A549 (cell line): ENCODE data around the gene RNF215. TPM values are rescaled to one million over a fixed set of nuclear protein-coding genes. Genes with fewer than 3 reads are reported as not detected.

Experiments
- ATAC-seq, 2 experiments: fragments of 200-7000 bp in 1 of 2; fragments of >200 bp in 1 of 2; cut with Nextera tagmentation in 1 of 2; cut with Tn5 transposase in 1 of 2; 3 replicates each; pipeline versions ENCODE4 v1.8.0 to v1.9.1; 2018 to 2020; ENCODE audit warnings: mild to moderate bottlenecking in 1 of 2, moderate library complexity in 1 of 2
- CTCF ChIA-PET: fragments of 300-600 bp; sonication (Branson Sonifier 250); formaldehyde crosslinking; extraction: SDS; loops from one replicate; lab custom pipeline; 2021; ENCODE audit warnings: antibody characterized with exemption, inconsistent platforms; lab: Yijun Ruan, JAX
- POLR2A ChIA-PET: fragments of 350-600 bp; formaldehyde crosslinking; extraction: SDS; loops from one replicate; lab custom pipeline; 2021; ENCODE audit warnings: antibody characterized with exemption, inconsistent platforms; lab: Yijun Ruan, JAX
- DNase-seq, 2 experiments: peaks; one replicate each; pipeline versions ENCODE4 v3.0.0 to v3.0.0-alpha.2; 2011 to 2016; ENCODE audit warnings: low read depth in 1 of 2, low spot score in 1 of 2
- FAIRE-seq: peaks from 2 replicates; lab custom pipeline; 2011; peaks lifted over from hg19 to GRCh38; lab: Jason Lieb, UNC
- H3K27ac ChIP-seq, 2 experiments: fragments of >200 bp; sonication (Bioruptor Twin); formaldehyde crosslinking; 3 replicates each; pipeline ENCODE4 v1.5.1; 2016 to 2017
- H3K4me1 ChIP-seq: fragments of >200 bp; sonication (Bioruptor Twin); formaldehyde crosslinking; 3 replicates; pipeline ENCODE4 v1.6.1; 2016
- H3K4me2 ChIP-seq: fragments of >200 bp; sonication (Bioruptor Twin); formaldehyde crosslinking; 3 replicates; pipeline ENCODE4 v1.6.1; 2016
- H3K4me3 ChIP-seq: fragments of >200 bp; sonication (Bioruptor Twin); formaldehyde crosslinking; 3 replicates; pipeline ENCODE4 v1.5.1; 2016
- H3K9me3 ChIP-seq: fragments of >200 bp; sonication (Bioruptor Twin); formaldehyde crosslinking; 3 replicates; pipeline ENCODE4 v1.6.1; 2016
- BHLHE40 ChIP-seq: IDR thresholded peaks from 2 replicates; pipeline ENCODE4 v1.6.1; 2012; ENCODE audit warnings: low read depth, low read length, inconsistent platforms
- CBX8 ChIP-seq: fragments of 200-600 bp; sonication (generic); IDR thresholded peaks from 2 replicates; pipeline ENCODE4 v1.6.1; 2016
- CHD2 ChIP-seq: fragments of 150-350 bp; IDR thresholded peaks from 2 replicates; pipeline ENCODE4 v1.6.1; 2014; ENCODE audit warnings: low read length; ENCODE audit not compliant: partially characterized antibody
- FOSL2 ChIP-seq, 2 experiments: fragments of 450-650 bp in 1 of 2; fragments of >200 bp in 1 of 2; sonication (Bioruptor Twin) in 1 of 2; formaldehyde crosslinking; IDR thresholded peaks; 2 replicates each; pipeline versions ENCODE4 v1.5.0 to v1.6.1; 2016 to 2020; ENCODE audit warnings: mild to moderate bottlenecking in 1 of 2, moderate library complexity in 1 of 2
- HDAC2 ChIP-seq: fragments of 200-600 bp; sonication (generic); IDR thresholded peaks from 2 replicates; pipeline ENCODE4 v1.6.1; 2016
- HOXB13 ChIP-seq: fragments of 250-450 bp; sonication (Bioruptor Pico); IDR thresholded peaks from 2 replicates; pipeline ENCODE4 v1.5.0; 2020; ENCODE audit warnings: low read depth, mild to moderate bottlenecking, moderate library complexity
- HOXB5 ChIP-seq: fragments of 250-450 bp; sonication (Bioruptor Pico); IDR thresholded peaks from 2 replicates; pipeline ENCODE4 v1.5.0; 2020; ENCODE audit warnings: mild to moderate bottlenecking, moderate library complexity
- JUN ChIP-seq, 2 experiments: fragments of >200 bp; sonication (Bioruptor Twin); formaldehyde crosslinking; IDR thresholded peaks; 2 replicates in 1 of 2; 3 replicates in 1 of 2; pipeline ENCODE4 v1.6.1; 2016 to 2017
- MYC ChIP-seq: IDR thresholded peaks from 2 replicates; pipeline ENCODE4 v1.6.1; 2012; ENCODE audit warnings: mild to moderate bottlenecking, inconsistent platforms, low read length, improper control_type of control experiment, borderline replicate concordance
- NFE2L2 ChIP-seq: fragments of 150-350 bp; conservative IDR thresholded peaks from 2 replicates; pipeline ENCODE4 v1.6.1; 2014; ENCODE audit warnings: low read length
- RAD21 ChIP-seq, 2 experiments: fragments of >200 bp in 1 of 2; sonication (Bioruptor Twin) in 1 of 2; formaldehyde crosslinking in 1 of 2; IDR thresholded peaks in 1 of 2; conservative IDR thresholded peaks in 1 of 2; 2 replicates in 1 of 2; 3 replicates in 1 of 2; pipeline ENCODE4 v1.6.1; 2012 to 2018; ENCODE audit warnings: inconsistent platforms in 1 of 2
- SMC3 ChIP-seq: fragments of >200 bp; sonication (Bioruptor Twin); formaldehyde crosslinking; IDR thresholded peaks from 3 replicates; pipeline ENCODE4 v1.6.1; 2018; ENCODE audit warnings: inconsistent platforms
- ZNF302 ChIP-seq: fragments of 250-450 bp; sonication (Bioruptor Pico); IDR thresholded peaks from 2 replicates; pipeline ENCODE4 v1.9.0; 2021; ENCODE audit warnings: inconsistent platforms, mild to moderate bottlenecking, moderate library complexity
- WGBS: methylation state at CpG from one replicate; pipeline ENCODE4 v1.1.6; 2017; ENCODE audit errors: missing lambda C conversion rate; 5-methylcytosine and 5-hydroxymethylcytosine counted together
- polyA plus RNA-seq, 4 experiments: library from polyadenylated mRNA; depleted of rRNA in 3 of 4; stranded (reverse); fragments of >200 nt; fragmentation: RNase III in 1 of 4; extraction: RNeasy Plus Mini Kit Qiagen cat#74134 plus additional on column Dnase treatment in 1 of 4; gene quantifications; 2 replicates in 3 of 4; 3 replicates in 1 of 4; pipeline ENCODE4 v1.2.3, GENCODE V29; 2011 to 2017
- TF ChIP-seq, protein P1 (sequence below): fragments of 450-650 bp; IDR thresholded peaks from 2 replicates; pipeline ENCODE4 v1.6.1; 2014; ENCODE audit warnings: antibody characterized with exemption
- TF ChIP-seq, protein P2 (sequence below): fragments of 150-350 bp; IDR thresholded peaks from 2 replicates; pipeline ENCODE4 v1.6.1; 2014; ENCODE audit warnings: low read depth, mild to moderate bottlenecking, low read length
- TF ChIP-seq, protein P3 (sequence below): IDR thresholded peaks from 2 replicates; pipeline ENCODE4 v1.6.1; 2012
- TF ChIP-seq, protein P4 (sequence below): fragments of >200 bp; sonication (Bioruptor Twin); formaldehyde crosslinking; IDR thresholded peaks from 3 replicates; pipeline ENCODE4 v1.5.1; 2016

RNF215 gene
- polyA plus RNA-seq, 2 of the 4 experiments (the other 2 are of a cell fraction), result 16.4 to 19.5 TPM

DNA sequence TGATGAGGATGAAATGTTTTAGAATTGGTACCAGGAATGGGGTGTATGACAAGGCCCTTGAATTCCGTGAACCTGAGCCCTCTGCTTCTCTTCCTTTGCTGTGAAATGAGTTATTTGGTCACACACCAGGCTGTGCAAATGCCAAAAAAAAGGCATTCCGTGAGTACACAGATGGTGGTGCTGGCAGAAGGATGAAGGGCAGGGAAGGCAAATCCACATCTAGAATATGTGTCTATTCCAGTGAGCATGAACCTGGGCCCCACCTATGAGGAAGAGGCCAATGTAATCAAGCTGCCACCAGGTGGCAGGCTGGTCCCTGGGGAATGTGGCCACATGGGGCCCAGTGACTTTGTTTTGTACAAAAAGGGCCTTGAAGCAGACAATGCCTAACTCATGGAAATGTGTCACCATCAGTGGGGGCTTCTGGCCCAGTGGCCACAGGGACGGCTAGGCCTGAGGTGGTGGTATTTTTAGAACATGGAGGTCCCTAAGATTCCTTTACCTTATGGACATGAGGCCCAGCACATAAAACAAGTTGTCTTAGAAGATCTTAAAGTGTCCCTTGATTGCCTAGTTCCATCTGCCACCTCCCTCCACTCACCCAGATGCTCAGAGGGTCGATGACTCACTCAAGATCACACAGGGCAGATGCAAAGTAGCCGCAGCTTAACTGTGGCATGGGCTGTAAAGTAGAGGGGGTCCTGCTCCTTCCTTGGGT, 3.9 kb upstream of the RNF215 start:
- Histone ChIP-seq H3K9me3 (peaks cover 11% of the 10 kb centered on the region; the same call in 2 of the 3 replicates), H3K4me3 (no peak overlapping the region), H3K4me2 (no peak overlapping the region), H3K4me1 (no peaks in the 10 kb centered on the region; the same call in 2 of the 3 replicates), H3K27ac (0 out of 6 replicates have a peak overlapping the region, but pooled peaks of 1 of the 2 experiments have one; percentile 2)
- DNase-seq (peak; percentile 44 to 68), ATAC-seq (peak in 1 of 2 experiments; percentile 26; a peak in 1 of 6 replicates), FAIRE-seq (no peak)
- POLR2A ChIA-PET, result no interaction called here
- 75% methylated on average over 5 of the region's 5 CpGs for WGBS
- TF ChIP-seq FOSL2 (IDR thresholded peaks at IDR 0.05) (no peak), FOSL2 (CRISPR knock-in tag; IDR thresholded peaks at IDR 0.05) (no peak; the same call in 1 of the 2 replicates), CHD2 (no peak), NFE2L2 (no peak), SMC3 (0 out of 3 replicates have a peak, but pooled peaks have one; percentile 32), MYC (no peak), RAD21 (conservative IDR thresholded peaks at IDR 0.05 in 1 of 2, IDR thresholded peaks at IDR 0.05 in 1 of 2) (peak in 1 of 2 experiments; percentile 68; a peak in 3 of 5 replicates)
- TF ChIP-seq, protein P1, sequence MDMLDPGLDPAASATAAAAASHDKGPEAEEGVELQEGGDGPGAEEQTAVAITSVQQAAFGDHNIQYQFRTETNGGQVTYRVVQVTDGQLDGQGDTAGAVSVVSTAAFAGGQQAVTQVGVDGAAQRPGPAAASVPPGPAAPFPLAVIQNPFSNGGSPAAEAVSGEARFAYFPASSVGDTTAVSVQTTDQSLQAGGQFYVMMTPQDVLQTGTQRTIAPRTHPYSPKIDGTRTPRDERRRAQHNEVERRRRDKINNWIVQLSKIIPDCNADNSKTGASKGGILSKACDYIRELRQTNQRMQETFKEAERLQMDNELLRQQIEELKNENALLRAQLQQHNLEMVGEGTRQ, result no peak
- TF ChIP-seq, protein P2, sequence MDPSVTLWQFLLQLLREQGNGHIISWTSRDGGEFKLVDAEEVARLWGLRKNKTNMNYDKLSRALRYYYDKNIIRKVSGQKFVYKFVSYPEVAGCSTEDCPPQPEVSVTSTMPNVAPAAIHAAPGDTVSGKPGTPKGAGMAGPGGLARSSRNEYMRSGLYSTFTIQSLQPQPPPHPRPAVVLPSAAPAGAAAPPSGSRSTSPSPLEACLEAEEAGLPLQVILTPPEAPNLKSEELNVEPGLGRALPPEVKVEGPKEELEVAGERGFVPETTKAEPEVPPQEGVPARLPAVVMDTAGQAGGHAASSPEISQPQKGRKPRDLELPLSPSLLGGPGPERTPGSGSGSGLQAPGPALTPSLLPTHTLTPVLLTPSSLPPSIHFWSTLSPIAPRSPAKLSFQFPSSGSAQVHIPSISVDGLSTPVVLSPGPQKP, result no peak
- TF ChIP-seq, protein P3, sequence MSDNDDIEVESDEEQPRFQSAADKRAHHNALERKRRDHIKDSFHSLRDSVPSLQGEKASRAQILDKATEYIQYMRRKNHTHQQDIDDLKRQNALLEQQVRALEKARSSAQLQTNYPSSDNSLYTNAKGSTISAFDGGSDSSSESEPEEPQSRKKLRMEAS, result peak; percentile 25; the same call in 1 of the 2 replicates
- TF ChIP-seq, protein P4, sequence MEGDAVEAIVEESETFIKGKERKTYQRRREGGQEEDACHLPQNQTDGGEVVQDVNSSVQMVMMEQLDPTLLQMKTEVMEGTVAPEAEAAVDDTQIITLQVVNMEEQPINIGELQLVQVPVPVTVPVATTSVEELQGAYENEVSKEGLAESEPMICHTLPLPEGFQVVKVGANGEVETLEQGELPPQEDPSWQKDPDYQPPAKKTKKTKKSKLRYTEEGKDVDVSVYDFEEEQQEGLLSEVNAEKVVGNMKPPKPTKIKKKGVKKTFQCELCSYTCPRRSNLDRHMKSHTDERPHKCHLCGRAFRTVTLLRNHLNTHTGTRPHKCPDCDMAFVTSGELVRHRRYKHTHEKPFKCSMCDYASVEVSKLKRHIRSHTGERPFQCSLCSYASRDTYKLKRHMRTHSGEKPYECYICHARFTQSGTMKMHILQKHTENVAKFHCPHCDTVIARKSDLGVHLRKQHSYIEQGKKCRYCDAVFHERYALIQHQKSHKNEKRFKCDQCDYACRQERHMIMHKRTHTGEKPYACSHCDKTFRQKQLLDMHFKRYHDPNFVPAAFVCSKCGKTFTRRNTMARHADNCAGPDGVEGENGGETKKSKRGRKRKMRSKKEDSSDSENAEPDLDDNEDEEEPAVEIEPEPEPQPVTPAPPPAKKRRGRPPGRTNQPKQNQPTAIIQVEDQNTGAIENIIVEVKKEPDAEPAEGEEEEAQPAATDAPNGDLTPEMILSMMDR, result peak; percentile 43; the same call in 2 of the 3 replicates
- CTCF ChIA-PET, result interaction anchor here (0.7 to 4.4 kb wide), 10 partner anchors 12 to 145 kb away, joined by 3 to 37 read pairs (median 4); partner anchors contain the start of gene CASTOR1

DNA sequence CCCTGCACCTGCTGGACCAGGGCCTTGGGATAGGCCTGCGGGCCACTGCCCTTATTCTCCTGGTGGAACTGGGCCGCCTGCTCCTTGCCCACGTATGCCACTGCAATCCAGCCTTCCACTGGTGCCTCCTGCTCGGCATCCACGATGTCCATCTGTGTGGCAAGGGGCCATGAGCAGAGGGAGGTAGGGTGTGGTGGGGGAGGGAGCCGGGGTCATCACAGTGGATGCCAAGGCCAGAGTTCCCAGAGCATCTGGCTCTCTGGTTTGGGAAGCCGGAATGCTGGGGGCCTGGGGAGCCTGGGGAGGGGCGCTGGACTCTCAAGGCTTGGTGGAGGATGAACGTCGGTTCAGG, 627 bp downstream of the RNF215 start:
- Histone ChIP-seq H3K4me3 (peak overlapping the region; percentile 70), H3K9me3 (peaks cover 11% of the 10 kb centered on the region; the same call in 2 of the 3 replicates), H3K27ac (peak overlapping the region; percentile 96 to 100), H3K4me2 (peak overlapping the region; percentile 92), H3K4me1 (no peaks in the 10 kb centered on the region; the same call in 2 of the 3 replicates)
- POLR2A ChIA-PET, result no interaction called here
- DNase-seq (peak in 1 of 2 experiments; percentile 6), ATAC-seq (peak; percentile 6 to 16; a peak in 4 of 6 replicates), FAIRE-seq (no peak)
- 15% methylated on average over 5 of the region's 10 CpGs for WGBS
- CTCF ChIA-PET, result interaction anchor here (1.2 to 2.2 kb wide), 11 partner anchors 10 to 279 kb away, joined by 3 to 15 read pairs (median 4); no protein-coding TSS in a partner anchor
- TF ChIP-seq HDAC2 (no peak), HOXB13 (CRISPR knock-in tag) (no peak), JUN (IDR thresholded peaks at IDR 0.05) (no peak), ZNF302 (CRISPR knock-in tag) (no peak), CBX8 (no peak), HOXB5 (CRISPR knock-in tag) (no peak), BHLHE40 (no peak), NFE2L2 (no peak), MYC (no peak)
